T-helper 1 cell treated with Interleukin-12 subunit alpha and Interleukin-12 subunit beta and Interleukin-4 antibody, amounts not matched to agents 30 μg/mL and 1 μg/mL, for 36 hours (primary cell): ENCODE data around the gene SPATA46.

ENCODE experiments used
- H3K27ac Mint-ChIP-seq: one replicate; pipeline ENCODE4 v1.8.0; 2021; ENCODE audit warnings: mild to moderate bottlenecking, mixed read lengths
- H3K27me3 Mint-ChIP-seq: one replicate; pipeline ENCODE4 v1.8.0; 2021; ENCODE audit warnings: low read depth, mixed read lengths
- H3K36me3 Mint-ChIP-seq: one replicate; pipeline ENCODE4 v1.8.0; 2021; ENCODE audit warnings: low read depth, mixed read lengths
- H3K4me1 Mint-ChIP-seq: one replicate; pipeline ENCODE4 v1.8.0; 2021; ENCODE audit warnings: low read depth, mixed read lengths
- H3K4me3 Mint-ChIP-seq: one replicate; pipeline ENCODE4 v1.8.0; 2021; ENCODE audit warnings: mild to moderate bottlenecking, moderate library complexity, mixed read lengths
- H3K9me3 Mint-ChIP-seq: one replicate; pipeline ENCODE4 v1.8.0; 2021; ENCODE audit warnings: mixed read lengths

Gene SPATA46

GRCh38 chr1:162386292-162387225 lies 9.9 kb upstream of the SPATA46 start:
- no peaks in the 10 kb centered on the region for H3K4me1 Mint-ChIP-seq
- H3K4me3 Mint-ChIP-seq: no peak overlapping the region
- no peaks in the 10 kb centered on the region for H3K9me3 Mint-ChIP-seq
- no peak overlapping the region for H3K27ac Mint-ChIP-seq
- H3K36me3 Mint-ChIP-seq: no peaks in the 10 kb centered on the region
- peaks cover 7% of the 10 kb centered on the region for H3K27me3 Mint-ChIP-seq

- Mint-ChIP-seq H3K27ac (no peak overlapping the region), H3K4me1 (no peaks in the 10 kb centered on the region), H3K36me3 (no peaks in the 10 kb centered on the region), H3K9me3 (no peaks in the 10 kb centered on the region), H3K27me3 (peaks cover 5% of the 10 kb centered on the region), H3K4me3 (no peak overlapping the region)
These were observed 9.0 kb upstream of the SPATA46 start for GRCh38 chr1:162385702-162386101.

- no peaks in the 10 kb centered on the region for H3K4me1 Mint-ChIP-seq
- H3K36me3 Mint-ChIP-seq: no peaks in the 10 kb centered on the region
- H3K9me3 Mint-ChIP-seq: no peaks in the 10 kb centered on the region
- H3K4me3 Mint-ChIP-seq: no peak overlapping the region
- no peak overlapping the region for H3K27ac Mint-ChIP-seq
- peaks cover under 1% of the 10 kb centered on the region for H3K27me3 Mint-ChIP-seq
These were observed 8.6 kb upstream of the SPATA46 start for GRCh38 chr1:162385280-162385623.

GRCh38 chr1:162384601-162385279 lies 8.1 kb upstream of the SPATA46 start:
- no peaks in the 10 kb centered on the region for H3K36me3 Mint-ChIP-seq
- no peaks in the 10 kb centered on the region for H3K27me3 Mint-ChIP-seq
- H3K9me3 Mint-ChIP-seq: no peaks in the 10 kb centered on the region
- H3K4me3 Mint-ChIP-seq: no peak overlapping the region
- H3K27ac Mint-ChIP-seq: no peak overlapping the region
- no peaks in the 10 kb centered on the region for H3K4me1 Mint-ChIP-seq

GRCh38 chr1:162384116-162384515 lies 7.5 kb upstream of the SPATA46 start:
- no peak overlapping the region for H3K27ac Mint-ChIP-seq
- no peaks in the 10 kb centered on the region for H3K9me3 Mint-ChIP-seq
- H3K27me3 Mint-ChIP-seq: no peaks in the 10 kb centered on the region
- no peak overlapping the region for H3K4me3 Mint-ChIP-seq
- H3K4me1 Mint-ChIP-seq: no peaks in the 10 kb centered on the region
- no peaks in the 10 kb centered on the region for H3K36me3 Mint-ChIP-seq

GRCh38 chr1:162383516-162383915 lies 6.9 kb upstream of the SPATA46 start:
- H3K4me1 Mint-ChIP-seq: no peaks in the 10 kb centered on the region
- no peak overlapping the region for H3K27ac Mint-ChIP-seq
- no peaks in the 10 kb centered on the region for H3K36me3 Mint-ChIP-seq
- no peaks in the 10 kb centered on the region for H3K9me3 Mint-ChIP-seq
- H3K27me3 Mint-ChIP-seq: no peaks in the 10 kb centered on the region
- no peak overlapping the region for H3K4me3 Mint-ChIP-seq

GRCh38 chr1:162383091-162383490 lies 6.4 kb upstream of the SPATA46 start:
- Mint-ChIP-seq H3K27me3 (no peaks in the 10 kb centered on the region), H3K4me1 (no peaks in the 10 kb centered on the region), H3K36me3 (no peaks in the 10 kb centered on the region), H3K4me3 (no peak overlapping the region), H3K9me3 (no peaks in the 10 kb centered on the region), H3K27ac (no peak overlapping the region)

- no peak overlapping the region for H3K4me3 Mint-ChIP-seq
- no peaks in the 10 kb centered on the region for H3K9me3 Mint-ChIP-seq
- no peaks in the 10 kb centered on the region for H3K27me3 Mint-ChIP-seq
- H3K4me1 Mint-ChIP-seq: no peaks in the 10 kb centered on the region
- H3K27ac Mint-ChIP-seq: no peak overlapping the region
- no peaks in the 10 kb centered on the region for H3K36me3 Mint-ChIP-seq
These were observed 5.5 kb upstream of the SPATA46 start for GRCh38 chr1:162381941-162382750.

GRCh38 chr1:162381383-162381782 lies 4.7 kb upstream of the SPATA46 start, which contains the start of gene C1orf226:
C1orf226 (plus strand) TSS chr1:162381728; CDS start chr1:162381902, 174 bp downstream.
- H3K9me3 Mint-ChIP-seq: no peaks in the 10 kb centered on the region

GRCh38 chr1:162380061-162380846 lies 3.6 kb upstream of the SPATA46 start:
- Mint-ChIP-seq H3K27me3 (no peaks in the 10 kb centered on the region), H3K27ac (no peak overlapping the region), H3K36me3 (no peaks in the 10 kb centered on the region), H3K4me3 (no peak overlapping the region), H3K9me3 (no peaks in the 10 kb centered on the region), H3K4me1 (no peaks in the 10 kb centered on the region)

More at GRCh38 chr1:162381383-162381782, 4.7 kb upstream of the SPATA46 start, which contains the start of gene C1orf226:
- Mint-ChIP-seq H3K4me3 (no peak within 1 kb of the TSS), H3K27ac (no peak within 1 kb of the TSS), H3K36me3 (no peaks in the 10 kb centered on the region), H3K27me3 (no peaks in the 10 kb centered on the region), H3K4me1 (no peaks in the 10 kb centered on the region)

- Mint-ChIP-seq H3K36me3 (no peaks in the 10 kb centered on the region), H3K27me3 (no peaks in the 10 kb centered on the region), H3K27ac (no peak overlapping the region), H3K4me3 (no peak overlapping the region), H3K4me1 (no peaks in the 10 kb centered on the region), H3K9me3 (no peaks in the 10 kb centered on the region)
These were observed 1.2 kb downstream of the SPATA46 start for GRCh38 chr1:162375463-162375862.

- no peaks in the 10 kb centered on the region for H3K4me1 Mint-ChIP-seq
- no peaks in the 10 kb centered on the region for H3K36me3 Mint-ChIP-seq
- H3K4me3 Mint-ChIP-seq: no peak overlapping the region
- no peak overlapping the region for H3K27ac Mint-ChIP-seq
- no peaks in the 10 kb centered on the region for H3K27me3 Mint-ChIP-seq
- H3K9me3 Mint-ChIP-seq: no peaks in the 10 kb centered on the region
These were observed 2.2 kb downstream of the SPATA46 start for GRCh38 chr1:162374406-162374805.

- Mint-ChIP-seq H3K4me3 (no peak overlapping the region), H3K27me3 (no peaks in the 10 kb centered on the region), H3K4me1 (no peaks in the 10 kb centered on the region), H3K36me3 (no peaks in the 10 kb centered on the region), H3K9me3 (no peaks in the 10 kb centered on the region), H3K27ac (no peak overlapping the region)
These were observed 3.0 kb downstream of the SPATA46 start for GRCh38 chr1:162373541-162374260.
